ENCODE data around the gene PPFIBP2.

DNA sequence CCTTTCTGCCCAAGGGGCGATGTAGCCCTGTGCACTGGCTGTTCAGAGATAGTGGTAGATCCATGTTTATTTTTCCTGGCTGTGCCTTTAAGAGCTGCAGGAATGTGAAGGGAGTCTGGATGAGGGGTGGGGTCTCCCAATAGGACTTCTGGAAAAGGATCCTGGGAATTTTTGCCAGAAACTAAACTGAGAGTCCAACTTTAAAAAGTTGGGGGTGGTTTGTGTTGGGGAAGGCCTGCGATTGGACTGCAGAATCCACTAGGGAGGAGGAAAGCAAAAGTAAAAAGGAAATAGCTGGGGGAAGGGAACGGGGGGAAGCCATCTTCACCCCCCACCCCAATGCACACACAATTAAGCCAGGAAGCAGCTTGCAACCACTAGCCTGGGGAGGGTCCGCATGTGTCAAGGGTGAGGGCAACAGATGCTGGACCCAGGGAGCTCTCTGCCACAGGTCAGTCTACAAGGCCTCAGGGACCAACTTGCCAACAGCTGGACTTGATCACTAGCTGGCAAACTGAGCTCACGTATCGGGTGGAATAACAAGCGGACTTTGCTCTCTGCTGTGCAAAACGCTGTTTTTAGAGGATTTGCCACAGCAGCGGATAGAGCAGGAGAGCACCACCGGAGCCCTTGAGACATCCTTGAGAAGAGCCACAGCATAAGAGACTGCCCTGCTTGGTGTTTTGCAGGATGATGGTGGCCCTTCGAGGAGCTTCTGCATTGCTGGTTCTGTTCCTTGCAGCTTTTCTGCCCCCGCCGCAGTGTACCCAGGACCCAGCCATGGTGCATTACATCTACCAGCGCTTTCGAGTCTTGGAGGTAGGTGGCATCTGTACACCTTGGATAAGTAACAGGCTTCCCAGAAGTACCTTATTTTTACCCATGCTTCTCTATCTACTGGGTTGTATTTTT lies 28.4 kb upstream of the PPFIBP2 start, which contains the start of gene OLFML1:
- TF ChIP-seq, protein P1, sequence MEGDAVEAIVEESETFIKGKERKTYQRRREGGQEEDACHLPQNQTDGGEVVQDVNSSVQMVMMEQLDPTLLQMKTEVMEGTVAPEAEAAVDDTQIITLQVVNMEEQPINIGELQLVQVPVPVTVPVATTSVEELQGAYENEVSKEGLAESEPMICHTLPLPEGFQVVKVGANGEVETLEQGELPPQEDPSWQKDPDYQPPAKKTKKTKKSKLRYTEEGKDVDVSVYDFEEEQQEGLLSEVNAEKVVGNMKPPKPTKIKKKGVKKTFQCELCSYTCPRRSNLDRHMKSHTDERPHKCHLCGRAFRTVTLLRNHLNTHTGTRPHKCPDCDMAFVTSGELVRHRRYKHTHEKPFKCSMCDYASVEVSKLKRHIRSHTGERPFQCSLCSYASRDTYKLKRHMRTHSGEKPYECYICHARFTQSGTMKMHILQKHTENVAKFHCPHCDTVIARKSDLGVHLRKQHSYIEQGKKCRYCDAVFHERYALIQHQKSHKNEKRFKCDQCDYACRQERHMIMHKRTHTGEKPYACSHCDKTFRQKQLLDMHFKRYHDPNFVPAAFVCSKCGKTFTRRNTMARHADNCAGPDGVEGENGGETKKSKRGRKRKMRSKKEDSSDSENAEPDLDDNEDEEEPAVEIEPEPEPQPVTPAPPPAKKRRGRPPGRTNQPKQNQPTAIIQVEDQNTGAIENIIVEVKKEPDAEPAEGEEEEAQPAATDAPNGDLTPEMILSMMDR (IDR thresholded peaks at IDR 0.05; ENCODE audit: insufficient read depth, low read depth, low read length): no peak
- TF ChIP-seq EZH2 (IDR thresholded peaks at IDR 0.05; ENCODE audit: insufficient read depth, low read length): no peak
